HFF-Myc (cell line): ENCODE measurements around the gene IFT88.

ENCODE experiments used
- DNase-seq: peaks from one replicate; pipeline ENCODE4 v3.0.0-alpha.2; 2011; ENCODE audit warnings: low read depth; ENCODE audit errors: extremely low read depth
- H3K4me3 ChIP-seq: replicated peaks from 2 replicates; pipeline ENCODE4 v1.5.1; 2011; ENCODE audit warnings: low read depth, mild to moderate bottlenecking, control low read depth, low read length
- TF ChIP-seq, protein P1 (sequence below): IDR thresholded peaks from 2 replicates; pipeline ENCODE4 v1.5.1; 2012; ENCODE audit warnings: mild to moderate bottlenecking, low read depth, low read length, control low read depth; ENCODE audit errors: missing control alignments

Gene IFT88

DNA sequence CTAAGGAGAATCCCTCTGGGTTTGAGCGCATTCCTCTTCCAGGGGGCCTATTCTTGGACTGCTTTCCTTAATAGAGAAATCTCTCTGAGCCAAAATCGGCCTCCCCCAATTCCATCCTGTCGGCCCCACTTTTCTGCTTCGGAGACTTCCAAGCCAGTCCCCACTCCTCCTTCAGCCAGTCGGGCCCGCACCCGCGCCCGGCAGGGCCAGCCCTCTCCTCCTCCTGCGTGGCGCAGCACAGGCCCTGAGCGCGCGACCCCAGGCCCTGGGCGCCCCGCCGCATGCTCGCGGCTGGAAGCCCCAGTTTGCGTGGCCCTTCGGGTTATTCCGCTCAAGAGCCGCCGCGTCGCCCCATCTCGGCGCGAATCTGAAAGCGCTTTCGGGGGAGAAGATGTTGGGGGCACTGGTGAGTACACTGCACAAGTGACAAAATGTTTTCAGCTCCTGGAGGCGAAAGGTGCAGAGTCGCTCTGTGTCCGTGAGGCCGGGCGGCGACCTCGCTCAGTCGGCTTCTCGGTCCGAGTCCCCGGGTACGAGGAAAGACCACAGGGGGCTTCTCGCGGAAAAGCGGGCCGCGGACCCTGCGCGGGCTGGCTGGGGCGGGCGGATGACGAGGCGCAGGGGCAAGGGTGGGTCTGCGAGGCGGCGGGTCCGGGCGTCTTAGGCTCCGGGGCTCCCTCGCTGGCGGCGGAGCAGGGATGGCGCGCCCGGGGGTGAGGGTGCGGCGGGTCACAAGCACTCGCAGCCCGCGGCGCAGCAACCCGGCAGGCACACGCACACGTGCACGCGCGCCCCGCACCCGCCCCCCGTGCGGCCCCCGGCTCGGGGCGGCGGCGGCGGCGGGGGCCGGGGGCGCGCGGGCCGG, 136.2 kb downstream of the IFT88 start, which contains the start of gene IL17D:
Gene IL17D (plus strand): TSS at position 785 of the 865 bp plus-strand sequence. CDS start 303 bp downstream, outside the sequence.
- no peak for DNase-seq

DNA sequence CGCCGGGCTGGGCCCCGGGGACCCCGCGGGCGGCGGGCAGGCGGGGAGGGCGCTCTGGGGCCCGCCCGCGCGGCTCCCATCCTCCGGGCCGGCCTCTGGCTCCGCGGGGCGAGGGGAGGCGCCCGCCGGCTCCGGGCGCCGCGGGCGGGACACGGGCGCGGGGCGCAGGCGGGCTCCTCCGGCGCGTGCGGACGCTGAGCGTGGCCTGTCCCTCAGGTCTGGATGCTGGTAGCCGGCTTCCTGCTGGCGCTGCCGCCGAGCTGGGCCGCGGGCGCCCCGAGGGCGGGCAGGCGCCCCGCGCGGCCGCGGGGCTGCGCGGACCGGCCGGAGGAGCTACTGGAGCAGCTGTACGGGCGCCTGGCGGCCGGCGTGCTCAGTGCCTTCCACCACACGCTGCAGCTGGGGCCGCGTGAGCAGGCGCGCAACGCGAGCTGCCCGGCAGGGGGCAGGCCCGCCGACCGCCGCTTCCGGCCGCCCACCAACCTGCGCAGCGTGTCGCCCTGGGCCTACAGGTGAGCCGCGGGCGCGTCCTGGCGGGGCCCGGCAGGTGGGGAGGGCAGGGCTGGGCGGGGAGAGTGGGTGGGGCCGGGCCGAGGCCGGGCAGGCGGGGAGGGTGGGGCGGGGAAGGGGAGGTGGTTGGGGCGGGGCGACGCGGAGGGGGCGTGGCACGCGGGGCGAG, 137.0 kb downstream of the IFT88 start:
- H3K4me3 ChIP-seq, result peak overlapping the region; percentile 27
- TF ChIP-seq, protein P1, sequence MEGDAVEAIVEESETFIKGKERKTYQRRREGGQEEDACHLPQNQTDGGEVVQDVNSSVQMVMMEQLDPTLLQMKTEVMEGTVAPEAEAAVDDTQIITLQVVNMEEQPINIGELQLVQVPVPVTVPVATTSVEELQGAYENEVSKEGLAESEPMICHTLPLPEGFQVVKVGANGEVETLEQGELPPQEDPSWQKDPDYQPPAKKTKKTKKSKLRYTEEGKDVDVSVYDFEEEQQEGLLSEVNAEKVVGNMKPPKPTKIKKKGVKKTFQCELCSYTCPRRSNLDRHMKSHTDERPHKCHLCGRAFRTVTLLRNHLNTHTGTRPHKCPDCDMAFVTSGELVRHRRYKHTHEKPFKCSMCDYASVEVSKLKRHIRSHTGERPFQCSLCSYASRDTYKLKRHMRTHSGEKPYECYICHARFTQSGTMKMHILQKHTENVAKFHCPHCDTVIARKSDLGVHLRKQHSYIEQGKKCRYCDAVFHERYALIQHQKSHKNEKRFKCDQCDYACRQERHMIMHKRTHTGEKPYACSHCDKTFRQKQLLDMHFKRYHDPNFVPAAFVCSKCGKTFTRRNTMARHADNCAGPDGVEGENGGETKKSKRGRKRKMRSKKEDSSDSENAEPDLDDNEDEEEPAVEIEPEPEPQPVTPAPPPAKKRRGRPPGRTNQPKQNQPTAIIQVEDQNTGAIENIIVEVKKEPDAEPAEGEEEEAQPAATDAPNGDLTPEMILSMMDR, result peak; percentile 33
- no peak for DNase-seq

More for the DNA sequence above, 136.2 kb downstream of the IFT88 start, which contains the start of gene IL17D:
- TF ChIP-seq, protein P1, result no peak
- H3K4me3 ChIP-seq, result peak within 1 kb of the TSS; percentile 62

GRCh38 chr13:20704459-20705069, 137.6 kb downstream of the IFT88 start:
- no peak for DNase-seq
- TF ChIP-seq, protein P1, result no peak
- H3K4me3 ChIP-seq, result no peak overlapping the region; the same call in 1 of the 2 replicates

DNA sequence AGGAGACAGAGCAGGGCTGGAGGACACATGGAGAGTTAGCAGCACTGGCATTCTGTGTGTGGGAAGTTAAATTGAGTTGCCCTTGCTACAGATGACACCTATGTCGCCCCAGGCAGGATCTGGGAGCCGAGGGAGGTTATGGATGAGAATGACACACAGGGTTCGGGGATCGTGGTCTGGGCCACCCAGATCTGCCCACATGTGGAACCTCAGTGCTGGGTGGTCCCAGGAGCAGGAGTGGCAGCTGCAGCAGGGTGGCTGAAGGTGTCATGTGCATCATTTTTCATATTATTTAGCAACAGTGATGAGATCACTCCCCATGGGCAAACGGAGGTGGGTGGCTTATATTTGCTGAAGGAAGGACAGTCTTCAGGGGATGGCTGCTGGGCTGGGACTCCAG, 139.7 kb downstream of the IFT88 start:
- TF ChIP-seq, protein P1, result no peak
- H3K4me3 ChIP-seq, result no peak overlapping the region
- DNase-seq, result no peak

GRCh38 chr13:20708216-20708615, 141.3 kb downstream of the IFT88 start:
- TF ChIP-seq, protein P1, result no peak
- H3K4me3 ChIP-seq, result no peak overlapping the region
- DNase-seq, result no peak

GRCh38 chr13:20709369-20709768, 142.4 kb downstream of the IFT88 start:
- TF ChIP-seq, protein P1, result no peak
- H3K4me3 ChIP-seq, result no peak overlapping the region
- no peak for DNase-seq
